PC-9 (cell line): ENCODE data around the gene OSBPL10.

Experiments
- CTCF ChIP-seq: fragments of 200-600 bp; sonication (generic); conservative IDR thresholded peaks from 2 replicates; pipeline ENCODE4 v1.6.1; 2017; ENCODE audit warnings: mixed run types, antibody characterized with exemption, mild to moderate bottlenecking, moderate library complexity
- EZH2 ChIP-seq: fragments of 200-600 bp; sonication (generic); IDR thresholded peaks from 2 replicates; pipeline ENCODE4 v1.8.0; 2017; ENCODE audit warnings: antibody characterized with exemption, low read depth

GRCh38 chr3:31798840-31799239 is 182.2 kb downstream of the OSBPL10 start:
- TF ChIP-seq EZH2 (no peak), CTCF (no peak)
